Effector memory CD8-positive, alpha-beta T cell (primary cell): ENCODE results near the gene DCAF11.

Source experiments
- ATAC-seq: fragments of 150-1000 bp; cut with Tn5 transposase; replicated peaks from 2 replicates; pipeline ENCODE4 v1.10.0; 2021; ENCODE audit warnings: mild to moderate bottlenecking, moderate library complexity
- DNase-seq, 3 experiments: peaks; one replicate each; pipeline ENCODE4 v3.0.0; 2021
- H3K27ac Mint-ChIP-seq, 2 donors: one replicate each; pipeline ENCODE4 v1.8.0; 2022; ENCODE audit warnings: mild to moderate bottlenecking in 2 of 2, mixed read lengths in 2 of 2, moderate library complexity in 2 of 2
- H3K27me3 Mint-ChIP-seq, 2 donors: one replicate each; pipeline ENCODE4 v1.8.0; 2022; ENCODE audit warnings: mixed read lengths in 2 of 2
- H3K36me3 Mint-ChIP-seq: one replicate; pipeline ENCODE4 v1.8.0; 2022; ENCODE audit warnings: mild to moderate bottlenecking, moderate library complexity, mixed read lengths; ENCODE audit not compliant: insufficient read depth
- H3K4me1 Mint-ChIP-seq, 2 donors: one replicate each; pipeline ENCODE4 v1.8.0; 2022; ENCODE audit warnings: low read depth in 2 of 2, mixed read lengths in 2 of 2
- H3K4me3 Mint-ChIP-seq, 2 donors: one replicate each; pipeline ENCODE4 v1.8.0; 2022; ENCODE audit warnings: mild to moderate bottlenecking in 2 of 2, mixed read lengths in 2 of 2, moderate library complexity in 2 of 2
- H3K9me3 Mint-ChIP-seq, 2 donors: one replicate each; pipeline ENCODE4 v1.8.0; 2022; ENCODE audit warnings: mixed read lengths in 2 of 2

The DCAF11 gene

GRCh38 chr14:24126939-24127338 is 12.4 kb downstream of the DCAF11 start:
- ATAC-seq (no peak), DNase-seq (no peak)
- H3K27me3 Mint-ChIP-seq = no peaks in the 10 kb centered on the region
- no peak overlapping the region for H3K27ac Mint-ChIP-seq
- H3K9me3 Mint-ChIP-seq = no peaks in the 10 kb centered on the region
- H3K4me3 Mint-ChIP-seq = no peak overlapping the region
- peaks cover 0 to 4% of the 10 kb centered on the region in 2 donors for H3K4me1 Mint-ChIP-seq
- peaks cover 30% of the 10 kb centered on the region for H3K36me3 Mint-ChIP-seq

DNA sequence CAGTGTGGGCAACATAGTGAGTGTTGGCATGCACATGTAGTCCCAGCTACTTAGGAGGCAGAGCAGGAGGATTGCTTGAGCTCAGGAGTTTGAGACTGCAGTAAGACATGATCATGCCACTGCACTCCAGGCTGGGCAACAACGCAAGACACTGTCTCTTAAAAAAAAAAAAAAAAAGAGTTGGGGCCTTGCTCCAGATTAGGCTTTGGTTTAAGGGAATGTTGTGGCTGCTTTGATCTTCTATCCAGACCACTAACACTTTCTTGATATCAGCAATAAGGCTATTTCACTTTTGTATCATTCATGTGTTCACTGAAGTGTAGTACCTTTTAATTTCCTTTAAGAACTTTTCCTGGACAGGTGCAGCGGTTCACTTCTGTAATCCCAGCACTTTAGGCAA is 13.1 kb downstream of the DCAF11 start:
- Mint-ChIP-seq H3K9me3 (no peaks in the 10 kb centered on the region), H3K27ac (no peak overlapping the region), H3K36me3 (peaks cover 23% of the 10 kb centered on the region), H3K4me3 (no peak overlapping the region), H3K4me1 (peaks cover 0 to 8% of the 10 kb centered on the region in 2 donors), H3K27me3 (no peaks in the 10 kb centered on the region)
- no peak for DNase-seq
- ATAC-seq = no peak

DNA sequence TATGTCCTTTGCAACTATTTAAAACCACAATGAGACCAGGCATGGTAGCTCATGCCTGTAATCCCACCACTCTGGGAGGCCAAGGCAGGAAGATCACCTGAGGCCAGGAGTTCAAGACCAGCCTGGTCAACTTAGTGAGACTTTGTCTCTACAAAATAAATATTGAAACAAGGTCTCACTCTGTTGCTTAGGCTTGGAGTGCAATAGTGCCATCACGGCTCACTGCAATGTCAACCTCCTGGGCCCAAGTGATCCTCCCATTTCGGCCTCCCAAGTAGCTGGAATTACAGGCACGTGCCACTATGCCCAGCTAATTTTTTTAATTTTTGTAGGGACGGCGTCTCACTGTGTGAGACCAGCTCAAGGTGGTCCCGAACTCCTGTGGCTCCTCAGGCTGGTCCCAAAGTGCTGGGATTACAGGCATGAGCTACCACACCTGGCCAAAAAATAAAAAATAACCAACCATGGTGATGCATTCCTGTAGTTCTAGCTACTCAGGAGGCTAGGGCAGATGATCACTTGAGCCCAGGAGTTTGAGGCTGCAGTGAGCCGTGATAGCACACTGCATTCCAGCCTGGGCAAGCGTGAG is 14.9 kb downstream of the DCAF11 start:
- Mint-ChIP-seq H3K4me1 (peaks cover 0 to 9% of the 10 kb centered on the region in 2 donors), H3K27ac (no peak overlapping the region), H3K27me3 (no peaks in the 10 kb centered on the region), H3K36me3 (peaks cover 8% of the 10 kb centered on the region), H3K9me3 (no peaks in the 10 kb centered on the region), H3K4me3 (no peak overlapping the region)
- ATAC-seq (no peak), DNase-seq (no peak)

DNA sequence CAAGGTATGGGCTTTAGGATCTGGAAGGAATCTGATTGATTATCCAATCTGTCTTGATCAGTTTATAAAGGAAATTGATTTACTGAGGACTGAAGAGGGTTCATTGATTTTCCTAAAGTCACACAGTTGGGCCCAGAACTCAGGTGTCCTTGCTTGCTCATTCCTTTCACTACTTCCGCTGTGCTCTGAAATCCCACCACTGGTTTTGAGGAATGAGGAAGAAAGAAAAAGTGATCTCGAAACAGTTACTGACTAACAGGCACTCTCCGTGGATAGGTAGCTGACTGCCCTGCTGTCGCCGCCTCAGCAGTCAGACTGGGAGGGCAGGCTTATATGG is 15.8 kb downstream of the DCAF11 start, which contains the start of gene FITM1:
Gene FITM1, plus strand, starts transcription at position 280 of the 337 bp plus-strand sequence. CDS start 905 bp downstream, outside the sequence.
- Mint-ChIP-seq H3K36me3 (peaks cover 8% of the 10 kb centered on the region), H3K4me3 (no peak within 1 kb of the TSS), H3K9me3 (no peaks in the 10 kb centered on the region), H3K4me1 (peaks cover 3 to 12% of the 10 kb centered on the region in 2 donors), H3K27ac (no peak within 1 kb of the TSS), H3K27me3 (no peaks in the 10 kb centered on the region)
- no peak for ATAC-seq
- DNase-seq = no peak

GRCh38 chr14:24130717-24131548 is 16.4 kb downstream of the DCAF11 start:
- Mint-ChIP-seq H3K4me1 (peaks cover 6 to 15% of the 10 kb centered on the region in 2 donors), H3K36me3 (peaks cover 5% of the 10 kb centered on the region), H3K27me3 (no peaks in the 10 kb centered on the region), H3K4me3 (no peak overlapping the region), H3K9me3 (no peaks in the 10 kb centered on the region), H3K27ac (no peak overlapping the region)
- ATAC-seq (no peak), DNase-seq (no peak)

- Mint-ChIP-seq H3K4me1 (peaks cover 8 to 17% of the 10 kb centered on the region in 2 donors), H3K36me3 (peaks cover 5% of the 10 kb centered on the region), H3K4me3 (no peak overlapping the region), H3K9me3 (no peaks in the 10 kb centered on the region), H3K27ac (peak overlapping the region in 1 of 2 donors; percentile 76), H3K27me3 (no peaks in the 10 kb centered on the region)
- no peak for ATAC-seq
- DNase-seq = no peak
Observed at GRCh38 chr14:24131549-24131966, 17.0 kb downstream of the DCAF11 start.

- H3K9me3 Mint-ChIP-seq = no peaks in the 10 kb centered on the region
- ATAC-seq (no peak), DNase-seq (no peak)
- no peaks in the 10 kb centered on the region for H3K27me3 Mint-ChIP-seq
- H3K4me3 Mint-ChIP-seq = peak overlapping the region in 1 of 2 donors; percentile 38
- peaks cover 10% of the 10 kb centered on the region for H3K36me3 Mint-ChIP-seq
- peaks cover 14 to 23% of the 10 kb centered on the region in 2 donors for H3K4me1 Mint-ChIP-seq
- peak overlapping the region in 1 of 2 donors; percentile 76 for H3K27ac Mint-ChIP-seq
Observed at GRCh38 chr14:24132061-24132685, 17.6 kb downstream of the DCAF11 start.

GRCh38 chr14:24132976-24133375 is 18.4 kb downstream of the DCAF11 start:
- H3K4me1 Mint-ChIP-seq = peaks cover 16 to 25% of the 10 kb centered on the region in 2 donors
- DNase-seq (no peak), ATAC-seq (no peak)
- peak overlapping the region in 1 of 2 donors; percentile 38 for H3K4me3 Mint-ChIP-seq
- no peaks in the 10 kb centered on the region for H3K9me3 Mint-ChIP-seq
- H3K27ac Mint-ChIP-seq = peak overlapping the region in 1 of 2 donors; percentile 76
- peaks cover 18% of the 10 kb centered on the region for H3K36me3 Mint-ChIP-seq
- no peaks in the 10 kb centered on the region for H3K27me3 Mint-ChIP-seq

- Mint-ChIP-seq H3K9me3 (no peaks in the 10 kb centered on the region), H3K27ac (peak overlapping the region in 1 of 2 donors; percentile 76), H3K4me1 (peaks cover 16 to 31% of the 10 kb centered on the region in 2 donors)
Observed at GRCh38 chr14:24133735-24134134, 19.2 kb downstream of the DCAF11 start.

DNA sequence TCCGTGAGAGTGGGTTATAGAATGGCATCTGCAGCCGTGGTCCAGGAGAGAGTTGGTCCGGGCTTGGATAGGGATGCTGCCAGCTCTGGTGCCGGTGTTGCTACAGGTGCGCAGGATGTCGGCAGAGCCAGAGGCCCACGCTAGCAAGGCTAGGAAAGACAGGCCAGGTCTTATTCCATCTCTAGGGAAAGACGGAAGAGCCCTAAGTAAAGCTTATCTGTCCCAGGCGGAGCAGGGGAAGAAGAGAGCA is 20.9 kb downstream of the DCAF11 start:
- H3K36me3 Mint-ChIP-seq = peaks cover 33% of the 10 kb centered on the region
- H3K4me1 Mint-ChIP-seq = peaks cover 29 to 42% of the 10 kb centered on the region in 2 donors
- H3K9me3 Mint-ChIP-seq = no peaks in the 10 kb centered on the region
- peak overlapping the region; percentile 87 to 88 for H3K27ac Mint-ChIP-seq
- ATAC-seq (no peak), DNase-seq (no peak)
- H3K27me3 Mint-ChIP-seq = no peaks in the 10 kb centered on the region
- peak overlapping the region; percentile 84 to 96 for H3K4me3 Mint-ChIP-seq

More at GRCh38 chr14:24133735-24134134, 19.2 kb downstream of the DCAF11 start:
- H3K36me3 Mint-ChIP-seq = peaks cover 24% of the 10 kb centered on the region
- no peak for ATAC-seq
- no peak overlapping the region for H3K4me3 Mint-ChIP-seq
- no peak for DNase-seq
- no peaks in the 10 kb centered on the region for H3K27me3 Mint-ChIP-seq

GRCh38 chr14:24135834-24136683 is 21.5 kb downstream of the DCAF11 start, which contains the start of gene PSME1:
Gene PSME1 (plus strand): TSS chr14:24136194. CDS start chr14:24136263, 69 bp downstream.
- Mint-ChIP-seq H3K9me3 (no peaks in the 10 kb centered on the region), H3K4me3 (peak within 1 kb of the TSS; percentile 84 to 96), H3K4me1 (peaks cover 33 to 47% of the 10 kb centered on the region in 2 donors), H3K27me3 (no peaks in the 10 kb centered on the region), H3K27ac (peak within 1 kb of the TSS; percentile 87 to 88), H3K36me3 (peaks cover 37% of the 10 kb centered on the region)
- ATAC-seq = peak; percentile 94
- peak; percentile 93 to 95 (median 94) for DNase-seq

DNA sequence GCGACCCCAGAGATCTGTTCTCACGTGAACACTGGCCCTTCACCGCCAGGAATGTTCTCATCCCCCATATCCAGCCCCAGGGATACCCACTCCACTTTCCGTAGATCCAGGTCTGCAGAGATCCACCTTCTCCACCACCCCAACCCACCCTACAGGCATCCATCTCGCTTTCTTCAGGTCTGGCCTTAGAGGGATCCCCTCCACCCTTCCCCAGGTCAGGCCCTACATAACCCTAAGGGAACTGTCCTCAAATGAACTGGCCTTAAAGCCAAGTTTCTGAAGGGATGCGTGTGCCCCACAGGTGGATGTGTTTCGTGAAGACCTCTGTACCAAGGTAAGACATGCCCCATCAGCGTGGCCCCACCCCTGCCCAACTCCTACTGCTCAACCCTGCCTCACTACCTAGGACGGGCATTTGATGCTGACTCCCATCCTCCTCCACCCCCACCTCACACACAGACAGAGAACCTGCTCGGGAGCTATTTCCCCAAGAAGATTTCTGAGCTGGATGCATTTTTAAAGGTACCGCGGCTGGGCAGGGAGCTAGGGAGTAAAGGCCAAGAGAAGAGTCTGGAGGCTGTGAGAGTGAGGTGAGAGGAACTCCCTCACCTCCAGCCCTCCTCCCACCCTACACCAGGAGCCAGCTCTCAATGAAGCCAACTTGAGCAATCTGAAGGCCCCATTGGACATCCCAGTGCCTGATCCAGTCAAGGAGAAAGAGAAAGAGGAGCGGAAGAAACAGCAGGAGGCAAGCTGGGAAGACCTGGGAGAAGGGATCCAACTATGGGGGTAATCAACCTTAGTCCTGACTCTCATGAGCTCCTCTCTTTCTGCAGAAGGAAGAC is 22.3 kb downstream of the DCAF11 start:
- ATAC-seq (no peak), DNase-seq (no peak)
- H3K27me3 Mint-ChIP-seq = no peaks in the 10 kb centered on the region
- H3K36me3 Mint-ChIP-seq = peaks cover 44% of the 10 kb centered on the region
- peak overlapping the region; percentile 87 to 88 for H3K27ac Mint-ChIP-seq
- H3K9me3 Mint-ChIP-seq = no peaks in the 10 kb centered on the region
- H3K4me1 Mint-ChIP-seq = peaks cover 34 to 45% of the 10 kb centered on the region in 2 donors
- H3K4me3 Mint-ChIP-seq = peak overlapping the region; percentile 84 to 96
